HL-60 (cell line): ENCODE data around the gene CEP164.
A peak's percentile ranks its signal among the peaks of the same experiment; 100 is the strongest.

Experiments used
- DNase-seq, 2 experiments: peaks; one replicate each; pipeline ENCODE4 v3.0.0-alpha.2; 2010 to 2020; ENCODE audit warnings: low read depth in 1 of 2, low spot score in 1 of 2
- H3K27ac ChIP-seq: fragments of 250-450 bp; sonication (Bioruptor Pico); replicated peaks from 2 replicates; pipeline ENCODE4 v1.5.1; 2020; ENCODE audit warnings: mild to moderate bottlenecking, moderate library complexity
- H3K27me3 ChIP-seq: fragments of 250-450 bp; sonication (Bioruptor Pico); 2 replicates; pipeline ENCODE4 v1.5.1; 2021; ENCODE audit warnings: mild to moderate bottlenecking, moderate library complexity; ENCODE audit not compliant: insufficient read depth, poor library complexity, severe bottlenecking
- H3K4me3 ChIP-seq: replicated peaks from 2 replicates; pipeline ENCODE4 v1.5.1; 2011; ENCODE audit warnings: mild to moderate bottlenecking, control low read depth, low read length; ENCODE audit not compliant: insufficient read depth
- CTCF ChIP-seq: IDR thresholded peaks from one replicate; pipeline ENCODE4 v1.5.1; 2011; ENCODE audit warnings: low read length, control low read depth, inconsistent platforms; ENCODE audit not compliant: insufficient read depth
- GABPA ChIP-seq: IDR thresholded peaks from 2 replicates; pipeline ENCODE4 v1.6.1; 2012; ENCODE audit warnings: low read depth
- POLR2AphosphoS5 ChIP-seq: IDR thresholded peaks from 2 replicates; pipeline ENCODE4 v1.6.1; 2012; ENCODE audit warnings: low read depth
- REST ChIP-seq: IDR thresholded peaks from 2 replicates; pipeline ENCODE4 v1.6.1; 2012; ENCODE audit warnings: low read depth; ENCODE audit not compliant: insufficient replicate concordance
- SPI1 ChIP-seq: IDR thresholded peaks from 2 replicates; pipeline ENCODE4 v1.6.1; 2012; ENCODE audit warnings: low read depth, mild to moderate bottlenecking, borderline replicate concordance

Gene CEP164

GRCh38 chr11:117443266-117444186 is 115.9 kb downstream of the CEP164 start:
- H3K27me3 ChIP-seq, result peaks cover 25% of the 10 kb centered on the region
- no peak for TF ChIP-seq GABPA
- TF ChIP-seq POLR2AphosphoS5, result no peak
- TF ChIP-seq REST, result no peak
- DNase-seq, result peak in 1 of 2 experiments; percentile 25
- no peak overlapping the region for H3K4me3 ChIP-seq
- H3K27ac ChIP-seq, result no peak overlapping the region

- H3K27me3 ChIP-seq, result peaks cover 25% of the 10 kb centered on the region
- DNase-seq, result no peak
Measured at GRCh38 chr11:117444256-117444655, 116.6 kb downstream of the CEP164 start.

More at GRCh38 chr11:117444256-117444655, 116.6 kb downstream of the CEP164 start:
- TF ChIP-seq SPI1 (no peak), POLR2AphosphoS5 (no peak), GABPA (no peak), REST (no peak), CTCF (no peak)
- no peak overlapping the region for H3K27ac ChIP-seq
- H3K4me3 ChIP-seq, result no peak overlapping the region
